AG08396 (cell line): ENCODE results near the gene GFRA4.

Experiments
- DNase-seq: peaks from one replicate; pipeline ENCODE4 v3.0.0; 2012; ENCODE audit warnings: low spot score, mixed read lengths

Gene GFRA4

DNA sequence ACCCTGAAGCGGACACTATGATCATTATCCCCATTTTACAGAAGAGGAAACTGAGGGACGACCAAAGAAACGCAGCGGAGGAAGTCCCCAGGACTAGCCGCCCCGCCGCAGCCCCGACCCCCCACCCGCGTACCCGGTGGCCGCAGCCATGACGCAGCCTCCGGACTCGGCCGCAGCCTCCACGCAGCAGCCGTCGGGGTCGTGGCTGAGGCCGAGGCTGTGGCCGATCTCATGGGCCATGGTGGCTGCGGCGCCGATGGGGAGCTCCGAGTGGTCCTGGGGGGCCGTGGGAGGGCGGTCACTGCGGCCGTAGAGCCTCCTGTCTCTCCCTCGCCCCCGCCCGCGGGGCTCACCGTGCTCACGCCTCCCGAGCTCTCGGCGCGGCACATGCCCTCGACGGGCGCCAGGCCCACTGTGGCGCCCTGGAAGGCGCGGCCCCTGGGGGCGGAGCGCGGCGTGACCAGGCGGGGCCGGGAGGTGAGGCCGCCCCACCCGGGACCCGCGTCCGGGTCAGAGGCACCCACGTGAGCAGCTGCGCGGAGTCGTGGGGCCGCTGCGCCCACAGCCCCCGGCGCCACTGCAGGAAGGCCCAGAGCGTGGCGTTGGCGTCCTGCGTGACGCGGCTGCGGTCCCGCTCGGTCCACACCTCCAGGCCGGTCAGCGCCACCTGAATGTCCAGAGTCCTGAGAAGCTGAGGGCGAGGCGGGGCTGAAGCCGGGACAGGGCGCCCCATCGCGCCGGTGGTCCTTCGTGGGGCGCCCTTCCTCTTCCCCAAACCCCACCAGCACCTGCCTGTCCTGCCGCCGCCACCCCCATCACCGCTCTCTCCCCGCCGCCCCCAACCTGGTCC lies 10.2 kb upstream of the GFRA4 start:
- no peak for DNase-seq

DNA sequence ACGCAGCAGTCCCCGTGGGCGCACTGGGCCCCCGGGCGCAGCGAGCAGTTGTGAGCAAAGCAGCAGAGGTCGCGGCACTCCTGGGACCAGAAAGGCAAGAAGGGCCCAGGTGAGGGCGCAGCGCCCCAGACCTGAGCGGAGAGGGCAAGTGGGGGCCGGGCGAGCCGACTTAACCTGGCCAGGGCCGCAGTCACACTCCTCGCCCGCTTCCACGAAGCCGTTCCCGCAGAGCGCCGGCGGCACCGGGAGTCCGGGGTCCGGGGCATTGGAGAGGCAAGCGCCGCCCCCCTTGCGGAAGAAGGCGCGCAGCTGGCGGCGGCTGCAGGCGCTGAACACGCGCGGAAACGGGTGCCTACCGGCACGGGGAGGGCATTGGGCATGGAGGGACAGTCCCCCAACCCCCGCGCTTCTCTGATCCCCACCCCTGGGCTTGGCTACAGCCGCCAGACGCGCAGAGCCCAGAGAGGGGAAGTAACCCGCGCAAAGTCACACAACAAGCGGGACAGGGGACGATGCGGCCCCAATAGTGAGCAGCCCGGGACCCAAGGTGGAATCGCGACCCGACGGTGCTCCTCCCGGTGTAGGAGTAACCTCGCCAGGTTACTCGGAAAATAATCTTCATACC lies 9.5 kb upstream of the GFRA4 start:
- no peak for DNase-seq

DNA sequence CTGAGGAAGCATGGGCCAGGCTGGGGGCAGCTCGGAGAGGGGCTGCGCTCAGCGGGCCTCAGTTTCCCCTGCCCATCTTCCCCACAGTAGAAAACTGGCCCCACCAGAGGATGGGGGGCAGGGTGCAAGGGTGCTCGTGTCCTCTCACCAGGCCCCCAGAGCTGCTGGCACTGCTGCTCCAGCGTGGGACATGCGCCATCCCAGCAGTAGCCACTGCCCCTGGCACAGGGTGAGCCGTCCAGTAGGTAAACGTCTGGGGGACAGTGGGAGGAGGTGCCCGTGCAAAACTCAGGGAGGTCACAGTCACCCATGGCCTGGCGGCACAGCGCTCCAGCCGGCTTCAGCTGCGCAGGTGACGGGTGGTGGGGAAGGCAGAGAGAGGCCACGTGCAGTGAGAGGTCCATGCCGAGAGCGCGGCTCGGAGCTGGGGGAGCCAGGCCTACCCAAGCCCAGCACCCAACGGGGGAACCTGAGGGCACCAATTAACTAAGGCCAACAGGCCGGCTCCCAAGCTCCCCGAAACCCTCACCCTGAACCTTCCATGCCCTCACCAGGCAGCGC lies 8.9 kb upstream of the GFRA4 start:
- DNase-seq = no peak

DNA sequence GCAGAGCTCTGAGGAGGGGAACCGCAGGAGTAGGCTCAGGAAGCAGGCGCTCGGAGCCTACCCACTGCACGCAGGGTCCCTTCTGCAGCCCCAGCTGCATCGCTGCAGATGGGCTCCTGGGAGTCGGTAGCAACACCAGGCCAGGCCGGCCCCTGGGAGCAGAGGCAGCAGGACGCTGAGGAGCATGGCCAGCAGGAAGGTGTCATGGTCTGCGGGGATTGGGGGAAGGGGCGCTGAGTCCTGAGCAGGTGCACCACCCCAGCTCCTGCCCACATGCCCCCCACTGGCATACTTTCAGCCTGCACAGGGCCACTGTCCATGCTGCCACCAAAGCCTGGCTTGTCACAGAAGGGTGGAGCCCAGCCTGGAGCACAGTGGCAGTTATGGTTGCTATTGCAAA lies 7.7 kb upstream of the GFRA4 start:
- no peak for DNase-seq

DNA sequence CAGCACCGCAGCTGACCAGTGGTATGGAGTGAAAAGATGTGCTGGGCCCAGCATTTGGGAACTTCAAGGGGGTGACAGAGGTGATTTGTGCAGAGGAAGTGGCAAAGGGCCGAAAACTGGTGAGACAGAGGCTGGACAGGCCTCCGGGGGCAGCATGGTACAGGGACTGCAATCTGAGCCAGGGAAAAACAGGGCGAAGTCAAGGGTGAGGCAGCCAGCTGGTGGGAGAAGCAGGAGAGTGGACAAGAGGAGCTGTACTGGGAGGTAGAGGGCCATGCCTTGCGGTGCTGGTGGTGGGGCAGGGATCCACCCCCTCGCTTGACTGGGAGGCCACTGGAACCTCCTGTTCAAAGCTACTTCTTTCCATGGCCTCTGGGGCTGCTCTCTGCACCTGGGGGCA lies 7.3 kb upstream of the GFRA4 start:
- DNase-seq = no peak

DNA sequence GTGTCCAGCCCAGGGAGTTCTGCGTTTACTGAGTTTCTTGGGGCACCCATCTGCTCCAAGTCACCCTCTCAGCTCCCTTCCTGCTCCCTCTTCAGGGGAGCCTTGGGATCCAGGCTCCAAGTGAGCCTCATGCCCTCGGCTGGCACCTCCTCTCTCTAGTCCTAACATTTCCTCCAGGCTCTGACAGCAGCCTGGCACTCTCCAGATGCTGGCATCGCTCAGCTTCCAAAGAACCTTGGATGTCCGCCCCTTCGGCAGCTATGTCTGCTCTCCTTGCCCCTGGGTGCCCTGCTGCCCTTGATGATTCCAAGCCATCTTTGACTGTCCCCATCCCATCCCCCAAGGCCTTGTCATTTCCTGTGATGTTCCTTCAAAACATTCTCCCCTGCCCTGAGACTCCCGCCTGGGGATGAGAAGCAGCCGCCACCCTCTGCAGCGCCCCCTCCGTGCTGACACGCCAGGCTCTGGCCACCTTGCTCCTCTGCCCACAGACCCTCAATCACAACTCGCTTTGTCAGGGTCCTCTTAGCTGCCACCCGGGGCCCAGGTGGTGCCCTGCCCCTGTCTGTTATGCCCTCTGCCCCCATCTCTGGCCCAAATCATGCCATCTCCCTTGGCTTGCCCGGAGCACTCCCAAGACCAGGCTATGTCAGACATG lies 6.6 kb upstream of the GFRA4 start:
- DNase-seq = no peak

DNA sequence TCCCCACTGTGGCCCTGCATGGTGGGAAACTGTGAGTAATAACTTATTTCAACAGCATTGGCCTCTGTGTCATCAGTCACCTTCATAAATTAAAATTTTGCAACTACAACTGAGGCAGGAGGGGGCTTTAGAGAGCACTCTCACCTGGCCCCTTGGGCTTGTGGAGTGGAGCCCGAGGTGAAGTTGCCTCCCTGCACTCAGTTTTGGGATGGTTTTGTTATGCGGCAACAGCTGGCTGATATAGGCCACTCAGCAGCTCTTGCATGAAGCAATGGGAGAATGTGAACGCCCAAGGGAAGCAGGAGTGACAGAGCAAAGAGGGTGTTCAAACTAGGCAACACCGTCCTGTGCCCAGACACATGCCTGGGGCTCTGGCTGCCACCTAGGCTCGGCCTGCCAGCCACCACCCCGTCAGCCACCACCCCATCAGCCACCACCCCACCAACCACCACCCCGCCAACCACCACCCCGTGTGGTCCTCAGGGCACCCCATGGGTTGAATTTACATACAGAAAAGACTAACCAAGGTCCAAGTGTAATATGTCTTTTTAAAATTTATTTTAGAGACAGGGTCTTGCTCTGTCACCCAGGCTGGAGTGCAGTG lies 4.3 kb upstream of the GFRA4 start:
- no peak for DNase-seq

DNA sequence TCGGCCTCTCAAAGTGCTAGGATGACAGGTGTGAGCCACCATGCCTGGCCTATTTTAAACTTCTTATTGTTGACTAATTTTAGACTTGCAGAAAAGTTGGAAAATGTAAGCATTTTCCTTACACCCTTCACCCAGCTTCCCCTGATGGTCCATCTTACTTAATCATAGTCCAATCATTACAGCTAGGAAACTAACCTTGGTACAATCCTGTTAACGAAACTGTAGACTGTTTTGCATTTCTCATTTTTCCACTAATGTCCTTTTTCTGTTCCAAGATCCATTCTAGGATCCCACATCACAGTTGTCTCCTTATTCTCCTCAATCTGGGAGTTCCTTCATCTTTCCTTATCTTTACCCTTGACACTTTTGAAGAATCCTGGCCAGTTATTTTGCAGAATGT lies 659 bp upstream of the GFRA4 start:
- DNase-seq = no peak

DNA sequence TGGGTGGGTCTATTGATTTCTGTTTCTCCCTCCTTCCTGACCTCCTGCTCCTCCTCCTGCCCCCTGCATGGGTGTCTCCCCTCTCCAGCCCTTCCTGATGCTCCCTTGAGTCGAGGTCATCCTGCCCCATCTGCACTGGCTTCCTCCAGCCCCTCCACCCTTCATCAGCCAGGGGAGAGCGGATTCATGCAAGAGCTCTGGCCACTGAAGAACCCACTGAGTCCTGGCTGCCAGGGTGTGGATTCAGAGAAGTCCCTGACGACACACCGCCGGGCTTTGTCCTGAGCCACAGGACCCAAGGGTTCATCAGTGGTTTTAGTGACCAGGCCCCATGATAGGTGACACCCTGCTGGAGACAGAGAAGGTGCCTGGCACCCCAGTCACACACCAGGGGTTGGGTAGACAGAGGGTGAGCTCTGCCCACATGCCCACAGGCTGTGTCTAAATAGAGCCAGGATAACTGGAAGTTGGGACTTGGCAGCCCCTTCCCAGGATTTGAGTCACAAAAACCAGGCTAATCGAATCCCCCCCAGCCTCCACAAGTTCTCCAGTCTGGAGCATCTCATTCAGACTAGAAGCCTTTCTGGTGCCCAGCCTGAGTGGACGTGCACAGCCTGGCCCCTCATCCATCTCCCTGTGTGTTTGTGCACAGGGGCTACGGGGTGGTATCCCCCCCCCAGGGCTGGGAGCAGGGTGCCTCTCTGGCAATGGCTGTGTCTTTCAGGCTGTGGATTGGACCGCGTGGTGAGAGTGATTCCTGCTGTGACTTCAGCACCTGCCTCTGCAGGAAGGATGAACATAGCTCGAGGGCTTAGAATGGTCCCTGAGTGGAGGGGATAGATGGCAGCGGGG lies 1.2 kb downstream of the GFRA4 start:
- no peak for DNase-seq

DNA sequence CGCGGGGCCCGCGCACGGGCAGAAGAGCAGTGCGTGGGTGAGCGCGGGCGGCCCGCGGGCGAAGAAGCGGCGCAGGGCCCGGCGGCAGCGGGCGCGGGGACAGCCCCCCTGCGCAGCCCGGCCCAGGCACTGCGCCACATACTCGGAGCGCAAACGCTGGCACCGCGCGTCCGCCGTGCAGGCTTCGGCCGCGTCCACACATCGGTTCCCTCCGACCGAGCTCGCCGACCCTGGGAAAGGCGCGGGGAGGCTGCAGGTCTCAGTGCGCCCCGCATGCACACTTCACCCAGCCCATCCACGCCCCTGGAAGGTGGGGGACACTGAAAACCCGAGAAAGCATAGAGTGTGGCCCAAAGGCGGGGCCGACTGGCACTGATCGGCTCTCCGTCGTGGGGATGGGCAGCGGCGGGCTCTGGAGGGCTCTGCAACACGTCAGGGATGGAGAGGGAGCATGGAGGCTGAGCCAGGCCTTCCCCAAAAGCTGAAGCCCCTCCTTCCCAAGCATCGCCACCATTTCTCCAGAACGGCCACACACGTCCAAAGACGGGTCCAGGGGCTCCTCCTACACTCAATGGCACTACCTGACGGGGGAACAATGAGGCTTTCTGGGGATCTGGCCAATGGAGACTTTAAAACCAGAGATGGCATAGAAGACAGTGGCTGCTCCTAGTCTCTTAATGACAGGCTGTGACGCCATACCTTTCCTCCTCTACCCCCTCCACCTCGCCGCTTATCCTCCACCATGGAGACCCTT lies 2.0 kb downstream of the GFRA4 start:
- DNase-seq = no peak

DNA sequence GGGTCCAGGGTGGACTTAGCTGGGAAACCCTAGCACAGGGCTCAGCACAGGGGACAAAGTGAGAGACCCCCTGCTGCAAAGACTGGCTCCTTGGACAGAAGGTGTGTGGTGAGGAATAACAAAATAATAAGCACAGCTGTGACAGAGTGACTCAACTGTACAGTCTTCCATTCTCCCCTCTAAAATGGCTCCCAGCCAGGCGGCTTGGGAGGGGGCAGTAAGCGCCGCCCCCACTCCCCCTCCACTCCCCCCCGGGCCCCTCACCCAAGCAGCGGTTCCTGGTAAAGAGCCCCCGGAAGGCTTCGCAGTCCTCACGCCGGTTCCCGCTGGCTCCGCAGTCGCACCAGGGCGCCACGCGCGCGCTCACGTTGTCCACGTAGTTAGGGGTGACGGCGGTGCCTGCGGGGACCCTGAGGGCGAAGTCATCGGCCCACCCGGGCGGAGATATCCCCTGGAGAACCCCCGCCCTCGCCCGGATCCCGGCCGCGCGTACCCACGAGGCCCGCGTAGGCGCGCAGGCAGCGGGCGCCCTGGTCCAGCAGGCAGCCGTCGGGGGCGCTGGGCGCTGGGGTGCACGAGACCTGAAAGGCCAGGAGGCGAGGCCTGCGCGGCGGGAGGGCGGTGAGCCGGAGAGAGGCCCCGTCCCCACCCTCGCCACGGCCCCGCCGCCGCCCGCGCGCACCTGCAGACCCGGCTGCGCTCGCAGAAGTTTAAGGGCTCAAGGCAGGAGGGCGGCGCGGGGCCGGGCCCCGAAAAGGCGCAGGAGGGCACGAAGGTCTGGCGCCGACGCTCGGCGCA lies 2.7 kb downstream of the GFRA4 start:
- no peak for DNase-seq

DNA sequence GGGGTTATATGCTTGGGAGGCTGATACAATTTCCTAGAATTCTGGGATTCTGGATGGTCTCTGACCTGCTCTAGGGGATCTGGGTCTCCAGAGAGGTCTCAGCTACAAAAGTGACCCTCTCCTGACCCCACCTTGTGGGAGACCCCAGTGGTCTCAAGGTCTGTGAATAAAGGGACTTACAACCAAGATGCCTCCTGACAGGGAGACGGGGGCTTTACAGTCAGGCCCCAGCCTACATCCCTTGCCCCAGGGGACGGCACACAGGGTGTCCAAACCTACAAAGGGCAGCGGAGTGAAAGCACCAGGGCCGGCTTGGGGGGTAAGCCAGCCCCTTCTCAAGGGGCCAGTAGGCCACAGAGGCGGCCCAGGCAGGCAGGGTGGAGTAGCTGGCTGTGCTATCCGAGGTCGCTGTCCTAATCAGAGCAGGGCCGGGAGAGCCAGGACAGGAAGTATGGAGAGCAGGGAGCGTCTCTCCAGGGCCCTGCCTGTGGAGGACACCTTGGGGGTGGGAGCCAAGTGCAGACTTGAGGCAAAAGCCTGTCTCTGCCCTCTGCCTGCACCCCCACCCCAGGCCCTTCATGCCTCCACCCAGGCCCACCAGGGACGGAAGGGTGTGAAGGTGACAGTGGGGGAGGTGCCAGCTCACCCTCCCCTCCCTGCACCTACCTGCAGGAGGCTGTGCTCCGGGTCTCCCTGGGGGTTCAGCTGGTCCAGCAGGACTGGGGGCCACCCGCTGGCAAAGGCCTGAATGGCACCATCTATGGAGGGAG lies 3.5 kb downstream of the GFRA4 start:
- no peak for DNase-seq

DNA sequence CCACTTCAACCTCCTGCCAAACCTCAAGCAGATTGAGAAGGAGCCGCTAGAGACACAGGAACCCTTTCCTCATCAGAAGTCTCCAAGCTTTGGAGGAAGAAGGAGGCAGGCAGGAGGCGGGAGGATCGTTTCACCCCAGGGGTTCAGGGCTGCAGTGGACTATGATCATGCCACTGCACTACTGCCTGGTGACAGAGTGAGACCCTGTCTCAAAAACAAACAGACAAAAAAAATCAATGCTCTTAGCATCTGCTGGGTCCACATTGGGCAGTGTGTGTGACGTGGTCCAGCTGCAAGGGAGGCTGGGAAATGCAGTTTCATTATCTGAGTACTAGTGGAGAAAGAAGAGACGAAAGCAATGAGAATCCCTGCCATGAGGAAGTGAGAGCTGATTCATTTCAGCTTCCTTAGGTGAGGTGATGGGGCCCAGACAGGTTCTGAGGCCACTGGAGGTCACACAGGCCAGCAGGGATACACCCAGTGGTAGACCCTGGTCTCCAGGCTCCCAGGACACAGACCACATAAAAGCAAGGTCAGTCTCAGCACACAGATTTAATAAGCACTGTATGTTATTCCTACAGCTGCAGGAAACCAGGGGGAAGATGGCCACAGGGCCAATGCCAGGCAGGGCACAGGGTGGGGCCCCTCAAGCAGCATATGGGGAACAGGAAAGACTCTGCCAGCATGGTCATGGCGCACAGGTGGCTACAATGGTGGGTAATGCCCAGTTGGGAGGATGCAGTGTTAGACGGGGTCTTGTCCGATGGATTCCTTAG lies 4.3 kb downstream of the GFRA4 start:
- no peak for DNase-seq

DNA sequence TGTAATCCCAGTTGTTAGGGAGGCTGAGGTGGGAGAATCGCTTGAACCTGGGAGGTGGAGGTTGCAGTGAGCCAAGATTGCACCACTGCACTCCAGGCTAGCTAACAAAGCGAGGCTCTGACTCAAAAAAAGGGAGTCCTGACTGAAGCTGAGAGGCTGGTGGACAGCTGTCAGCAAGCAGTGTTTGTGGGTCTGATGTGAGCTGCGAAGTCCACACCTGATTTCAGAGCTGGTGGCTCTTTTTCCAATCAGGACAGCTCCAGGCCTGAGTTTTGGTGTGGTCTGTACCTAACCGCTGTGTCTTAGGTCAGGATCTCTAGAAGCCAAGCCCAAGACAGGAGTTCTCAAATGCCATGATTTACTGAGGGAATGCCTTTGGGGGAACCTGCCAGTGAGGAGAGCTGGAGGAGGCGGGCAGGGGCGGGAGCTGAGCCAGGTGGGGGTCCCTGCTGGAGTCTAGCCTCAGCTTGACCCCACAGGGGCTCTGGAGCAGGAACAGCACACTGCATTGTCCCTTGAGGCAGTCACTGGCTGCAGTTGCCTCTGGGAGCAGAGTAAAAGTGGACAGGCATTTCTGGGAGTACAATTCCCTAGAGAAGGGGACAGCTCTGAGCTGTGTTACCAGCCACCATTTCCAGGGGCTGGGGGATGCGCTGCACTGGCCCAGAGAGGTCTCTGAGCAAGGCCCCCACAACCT lies 5.0 kb downstream of the GFRA4 start:
- DNase-seq = no peak

DNA sequence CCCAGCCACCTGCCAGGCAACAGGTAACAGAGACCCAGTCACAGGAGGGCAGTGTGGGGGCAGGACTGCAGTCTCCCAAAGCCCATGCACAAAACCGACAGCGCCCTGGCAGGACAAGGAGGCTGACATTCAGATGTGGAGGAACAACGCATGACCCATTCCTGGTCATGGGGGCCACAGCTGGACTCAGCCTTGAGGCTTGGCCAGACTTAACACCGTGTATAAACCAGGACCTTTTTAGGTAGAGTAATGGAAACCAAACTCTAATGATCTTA lies 8.1 kb downstream of the GFRA4 start:
- DNase-seq = no peak

DNA sequence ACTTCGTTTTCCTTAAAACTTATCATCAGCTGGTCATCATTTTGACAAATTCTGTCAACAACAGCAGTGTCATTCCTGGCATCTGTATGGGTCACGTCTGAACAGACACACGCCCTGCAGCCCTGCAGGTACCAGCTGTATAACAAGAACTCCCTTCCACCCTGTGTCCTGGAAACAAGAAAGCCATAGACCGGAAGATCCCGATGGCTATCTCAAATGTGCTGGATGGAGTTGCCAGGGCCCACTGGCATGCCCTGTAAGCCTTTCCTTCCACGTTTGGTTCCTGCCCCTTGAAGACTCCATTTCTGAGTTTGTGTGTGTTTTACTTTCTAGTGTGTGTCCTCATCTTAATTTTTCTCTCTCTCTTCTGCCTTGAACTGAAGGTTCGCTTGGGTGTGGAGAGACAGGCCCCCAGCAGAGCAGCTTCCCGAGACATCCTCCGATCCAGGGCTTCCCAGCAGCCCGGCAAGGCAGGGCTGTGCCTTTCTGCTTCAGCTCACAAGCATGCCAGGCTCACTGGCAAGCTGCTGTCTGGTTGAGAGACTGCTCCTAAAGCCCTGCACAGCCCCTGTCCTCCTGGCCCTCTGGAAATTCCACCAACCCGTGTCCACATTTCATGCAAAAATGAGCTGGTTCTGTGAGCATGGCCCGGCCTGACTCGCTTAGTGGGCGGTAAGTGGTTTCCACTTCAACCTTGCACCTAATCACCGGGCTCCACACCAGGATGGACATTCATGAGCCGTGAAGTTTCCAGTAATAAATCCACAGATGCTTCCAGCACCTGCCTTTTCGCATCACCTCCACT lies 8.7 kb downstream of the GFRA4 start:
- no peak for DNase-seq

DNA sequence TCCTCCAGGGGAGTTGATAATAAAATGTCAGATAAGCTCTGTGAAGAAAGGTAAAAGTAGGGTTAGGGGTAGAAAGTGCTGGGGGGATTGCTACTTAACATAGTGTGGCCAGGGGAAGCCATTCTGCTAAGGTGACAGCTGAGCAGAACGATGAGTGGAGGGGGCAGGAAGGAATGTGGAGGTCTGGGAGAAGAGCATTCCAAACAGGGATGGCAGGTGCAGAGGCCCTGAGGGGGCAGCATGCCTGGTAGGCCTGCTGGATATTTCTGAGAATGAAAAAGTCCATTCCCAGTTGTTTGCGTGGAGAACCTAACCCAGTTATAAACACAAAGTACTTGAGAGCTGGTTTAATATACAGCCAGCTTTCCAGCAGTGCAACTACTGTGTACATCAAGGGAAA lies 9.3 kb downstream of the GFRA4 start:
- no peak for DNase-seq
